GM06990 (cell line): ENCODE results near the gene CANT1.

Experiments
- DNase-seq: peaks from one replicate; pipeline ENCODE4 v3.0.0-alpha.2; 2011; ENCODE audit not compliant: insufficient read length; ENCODE audit errors: extremely low read depth
- H3K27me3 ChIP-seq: replicated peaks from 2 replicates; pipeline ENCODE4 v1.6.0; 2011; ENCODE audit warnings: low read length; ENCODE audit not compliant: control insufficient read depth, insufficient read depth
- H3K36me3 ChIP-seq: 2 replicates; pipeline ENCODE4 v1.5.1; 2011; ENCODE audit warnings: low read length; ENCODE audit not compliant: control insufficient read depth, insufficient read depth
- H3K4me3 ChIP-seq: replicated peaks from 2 replicates; pipeline ENCODE4 v1.5.1; 2011; ENCODE audit warnings: low read depth, mild to moderate bottlenecking, control low read depth, low read length
- TF ChIP-seq, protein P1 (sequence below): IDR thresholded peaks from 2 replicates; pipeline ENCODE4 v1.5.1; 2011; ENCODE audit warnings: low read length, control low read depth, mild to moderate bottlenecking, inconsistent platforms; ENCODE audit not compliant: insufficient read depth, poor library complexity, severe bottlenecking

The CANT1 gene

DNA sequence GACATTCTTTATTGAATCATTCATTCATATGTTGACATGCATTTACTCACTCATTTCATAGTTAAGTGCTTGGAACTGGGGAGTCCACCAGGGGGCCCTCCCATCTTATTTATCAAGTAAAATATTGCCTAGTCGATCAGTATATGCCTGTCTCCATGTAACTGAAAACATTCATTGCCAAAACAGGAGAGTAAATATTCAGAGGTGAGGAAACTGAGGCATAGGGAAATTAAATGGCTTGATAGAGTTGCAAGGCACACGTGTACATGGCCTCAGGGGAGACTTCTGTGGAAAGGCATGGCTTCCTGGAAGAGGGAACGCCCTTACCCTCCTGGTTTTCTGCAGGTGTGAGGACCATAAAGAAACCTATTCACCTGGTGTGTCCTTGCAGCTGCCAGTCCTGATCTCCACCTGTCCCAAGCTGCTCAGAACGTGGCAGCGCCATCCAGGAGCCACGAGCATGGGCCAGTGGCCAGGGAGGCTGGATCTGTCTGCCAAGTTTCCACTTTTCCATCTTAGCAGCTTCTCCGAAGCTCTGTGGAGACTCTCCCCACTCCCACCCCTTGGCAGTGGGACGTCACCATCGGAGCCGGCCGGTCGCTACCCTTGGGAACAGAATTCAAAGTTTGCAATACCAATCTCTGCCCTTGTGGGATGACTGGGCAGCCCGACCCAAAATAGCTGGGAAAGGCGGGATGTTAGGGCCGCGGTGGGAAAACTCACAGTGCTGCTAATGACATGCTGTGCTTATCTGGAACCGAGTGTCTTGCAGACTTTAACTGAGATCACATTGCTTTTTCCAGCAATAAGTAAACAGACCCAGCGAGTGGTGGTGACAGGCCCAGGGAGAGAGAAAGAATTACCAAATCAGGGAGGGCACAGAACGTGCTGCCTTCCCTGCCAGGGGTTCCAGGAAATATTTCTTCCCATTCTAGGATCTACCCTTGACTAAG is 10.3 kb upstream of the CANT1 start:
- DNase-seq: no peak
- peaks cover 1% of the 10 kb centered on the region; the same call in 1 of the 2 replicates for H3K27me3 ChIP-seq
- TF ChIP-seq, protein P1, sequence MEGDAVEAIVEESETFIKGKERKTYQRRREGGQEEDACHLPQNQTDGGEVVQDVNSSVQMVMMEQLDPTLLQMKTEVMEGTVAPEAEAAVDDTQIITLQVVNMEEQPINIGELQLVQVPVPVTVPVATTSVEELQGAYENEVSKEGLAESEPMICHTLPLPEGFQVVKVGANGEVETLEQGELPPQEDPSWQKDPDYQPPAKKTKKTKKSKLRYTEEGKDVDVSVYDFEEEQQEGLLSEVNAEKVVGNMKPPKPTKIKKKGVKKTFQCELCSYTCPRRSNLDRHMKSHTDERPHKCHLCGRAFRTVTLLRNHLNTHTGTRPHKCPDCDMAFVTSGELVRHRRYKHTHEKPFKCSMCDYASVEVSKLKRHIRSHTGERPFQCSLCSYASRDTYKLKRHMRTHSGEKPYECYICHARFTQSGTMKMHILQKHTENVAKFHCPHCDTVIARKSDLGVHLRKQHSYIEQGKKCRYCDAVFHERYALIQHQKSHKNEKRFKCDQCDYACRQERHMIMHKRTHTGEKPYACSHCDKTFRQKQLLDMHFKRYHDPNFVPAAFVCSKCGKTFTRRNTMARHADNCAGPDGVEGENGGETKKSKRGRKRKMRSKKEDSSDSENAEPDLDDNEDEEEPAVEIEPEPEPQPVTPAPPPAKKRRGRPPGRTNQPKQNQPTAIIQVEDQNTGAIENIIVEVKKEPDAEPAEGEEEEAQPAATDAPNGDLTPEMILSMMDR: peak; percentile 64
- no peak overlapping the region for H3K4me3 ChIP-seq
- no peaks in the 10 kb centered on the region for H3K36me3 ChIP-seq

DNA sequence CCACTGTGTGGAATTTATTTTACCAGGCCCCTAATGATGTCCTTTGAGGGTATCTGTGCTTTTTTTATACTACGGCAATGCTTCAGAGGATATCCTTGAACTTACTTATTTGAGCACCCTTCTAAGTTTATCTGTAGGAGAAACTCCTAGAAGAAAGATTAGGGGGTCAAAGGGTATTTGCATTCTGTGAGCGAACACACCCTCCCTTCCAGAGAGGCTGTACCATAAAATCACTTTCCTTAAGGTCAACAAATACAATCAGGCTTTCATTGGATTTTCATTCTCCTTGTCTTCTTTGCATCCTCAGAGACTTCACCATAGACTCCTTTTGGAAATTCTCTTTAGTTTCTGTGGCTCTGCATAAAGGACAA is 9.7 kb upstream of the CANT1 start:
- H3K36me3 ChIP-seq: no peaks in the 10 kb centered on the region
- DNase-seq: no peak
- H3K27me3 ChIP-seq: peaks cover 1% of the 10 kb centered on the region; the same call in 1 of the 2 replicates
- no peak overlapping the region for H3K4me3 ChIP-seq
- TF ChIP-seq, protein P1: no peak

DNA sequence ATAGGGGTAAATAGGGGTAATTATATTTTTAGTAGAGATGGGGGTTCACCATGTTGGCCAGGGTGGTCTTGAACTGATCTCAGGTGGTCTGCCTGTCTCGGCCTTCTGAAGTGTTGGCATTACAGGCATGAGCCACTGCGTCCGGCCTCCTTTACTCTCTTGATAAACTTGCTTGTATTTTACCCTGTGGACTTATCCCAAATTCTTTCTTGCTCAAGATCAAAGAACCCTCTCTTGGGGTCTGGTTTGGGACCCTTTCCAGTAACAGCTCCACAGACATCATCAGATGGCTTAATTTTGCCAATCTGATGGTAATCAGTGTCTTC is 8.8 kb upstream of the CANT1 start:
- no peak for DNase-seq
- Histone ChIP-seq H3K27me3 (no peaks in the 10 kb centered on the region; the same call in 1 of the 2 replicates), H3K36me3 (no peaks in the 10 kb centered on the region), H3K4me3 (no peak overlapping the region)
- TF ChIP-seq, protein P1: no peak

DNA sequence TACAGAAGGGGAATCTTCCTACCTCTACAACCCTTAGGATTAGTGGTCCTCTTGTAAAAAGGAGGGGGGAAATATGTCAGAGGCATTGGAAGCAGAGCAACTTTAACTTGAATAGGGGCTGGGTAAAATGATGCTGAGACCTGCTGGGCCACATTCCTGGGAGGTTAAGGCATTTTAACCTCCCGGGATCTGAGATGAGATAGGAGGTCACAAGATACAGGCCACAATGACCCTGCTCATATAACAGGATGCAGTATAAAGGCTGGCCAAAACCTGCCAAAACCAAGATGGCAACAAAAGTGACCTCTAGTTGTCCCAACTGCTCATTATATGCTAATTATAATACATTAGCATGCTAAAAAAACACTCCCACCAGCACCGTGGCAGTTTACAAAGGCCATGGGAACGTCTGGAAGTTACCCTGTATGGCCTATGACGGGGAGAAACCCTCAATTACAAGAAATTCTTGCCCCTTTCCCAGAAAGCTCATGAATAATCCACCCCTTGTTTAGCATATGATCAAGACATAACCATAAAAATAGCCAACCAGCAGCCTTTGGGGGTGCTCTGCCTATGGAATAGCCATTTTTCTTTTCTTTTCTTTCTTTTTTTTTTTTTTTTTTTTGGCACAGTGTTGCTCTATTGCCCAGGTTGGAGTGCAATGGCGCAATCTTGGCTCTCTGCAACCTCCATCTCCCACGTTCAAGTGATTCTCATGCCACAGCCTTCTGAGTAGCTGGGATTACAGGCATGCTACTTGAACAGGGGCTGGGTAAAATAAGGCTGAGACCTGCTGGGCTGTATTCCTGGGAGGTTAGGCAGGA is 8.2 kb upstream of the CANT1 start:
- no peak for DNase-seq
- H3K4me3 ChIP-seq: no peak overlapping the region
- H3K27me3 ChIP-seq: no peaks in the 10 kb centered on the region; the same call in 1 of the 2 replicates
- H3K36me3 ChIP-seq: no peaks in the 10 kb centered on the region
- TF ChIP-seq, protein P1: no peak

DNA sequence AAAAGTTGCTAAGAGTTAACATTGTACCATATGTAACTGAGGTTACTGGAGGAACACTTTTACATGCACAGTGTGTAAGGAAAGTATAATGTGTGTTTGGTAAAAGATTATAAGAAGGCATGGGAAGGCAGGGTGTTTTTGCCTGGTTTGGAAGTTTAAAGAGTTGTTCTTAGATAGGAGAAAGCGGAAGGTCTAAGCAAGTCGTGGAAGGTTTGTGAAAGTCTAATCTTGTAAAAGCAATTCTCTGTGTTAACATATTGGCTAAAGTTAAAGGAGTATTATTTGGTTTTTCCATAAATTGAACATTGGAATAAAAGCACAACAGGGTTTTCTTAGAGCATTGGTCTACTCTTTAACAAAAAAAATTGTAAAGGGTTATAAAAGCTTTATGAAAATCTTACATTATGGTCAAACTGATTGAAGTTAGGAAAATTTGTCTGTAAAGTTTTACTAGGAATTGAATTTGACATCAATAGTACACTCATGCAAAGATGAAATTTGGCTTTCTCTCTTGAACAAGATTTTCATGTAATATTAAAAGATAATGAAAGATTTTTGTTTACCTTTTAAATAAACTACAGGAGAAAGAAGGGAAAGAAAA is 4.7 kb upstream of the CANT1 start:
- Histone ChIP-seq H3K36me3 (no peaks in the 10 kb centered on the region), H3K4me3 (no peak overlapping the region), H3K27me3 (no peaks in the 10 kb centered on the region)
- TF ChIP-seq, protein P1: no peak
- DNase-seq: no peak
